Jurkat, Clone E6-1 (cell line): ENCODE data around the gene LOC128125822.
"Not testable (repeated sequence)": the region's sequence is repeated elsewhere in the genome, so short reads cannot be mapped to it uniquely, and the experiment has no call there.

Experiments
- DNase-seq: peaks from one replicate; pipeline ENCODE4 v3.0.0-alpha.2; 2011; ENCODE audit warnings: low read depth, low spot score
- H3K4me3 ChIP-seq: 2 replicates; pipeline ENCODE4 v1.5.1; 2011; ENCODE audit warnings: mild to moderate bottlenecking, low read length, control low read depth, moderate library complexity

LOC128125822 gene

DNA sequence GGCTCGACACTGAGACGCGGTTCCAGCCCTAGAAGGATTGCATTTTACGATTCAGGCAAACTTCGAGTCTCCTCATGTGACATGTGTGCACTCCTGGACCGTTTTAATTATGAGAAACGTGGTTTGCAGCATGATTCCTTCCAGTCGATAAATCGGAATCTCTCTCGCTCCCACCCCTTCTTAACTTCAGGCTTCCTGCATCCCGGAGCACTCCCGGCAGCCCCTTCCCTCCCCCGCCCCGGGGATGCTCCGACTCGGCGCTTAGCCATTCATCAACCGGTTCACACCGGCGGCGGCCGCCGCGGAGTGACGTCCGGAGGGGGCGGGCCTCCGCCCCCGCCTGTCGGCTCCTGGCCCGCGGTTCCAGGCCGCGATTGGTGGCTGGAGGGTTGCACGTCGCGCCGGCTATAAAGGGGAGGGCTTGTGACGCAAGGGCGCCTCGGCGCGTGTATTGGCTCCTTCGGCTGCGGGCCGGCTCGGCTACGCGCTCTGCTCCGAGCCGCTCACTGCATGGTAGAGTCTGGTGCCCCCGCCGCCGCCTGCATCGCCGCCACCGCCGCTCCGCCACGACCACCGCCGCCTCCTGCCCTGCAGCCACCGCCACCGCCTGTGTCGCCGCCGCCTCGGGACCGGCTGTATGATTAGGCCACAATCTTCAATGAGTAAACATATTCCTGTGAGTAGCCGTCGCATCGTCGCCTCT lies at the start of gene LOC128125822, which contains the start of gene PTP4A1:
Gene LOC128125822, plus strand, starts transcription at position 437 of the 703 bp plus-strand sequence.
Gene PTP4A1, plus strand, starts transcription at position 437 of the 703 bp plus-strand sequence. CDS start 4,401 bp downstream, outside the sequence.
- H3K4me3 ChIP-seq, result peak within 1 kb of the TSS; percentile 76
- DNase-seq, result peak; percentile 96

GRCh38 chr6:63522911-63523287 lies 49.4 kb upstream of the LOC128125822 start:
- DNase-seq, H3K4me3 ChIP-seq: not testable (repeated sequence)

DNA sequence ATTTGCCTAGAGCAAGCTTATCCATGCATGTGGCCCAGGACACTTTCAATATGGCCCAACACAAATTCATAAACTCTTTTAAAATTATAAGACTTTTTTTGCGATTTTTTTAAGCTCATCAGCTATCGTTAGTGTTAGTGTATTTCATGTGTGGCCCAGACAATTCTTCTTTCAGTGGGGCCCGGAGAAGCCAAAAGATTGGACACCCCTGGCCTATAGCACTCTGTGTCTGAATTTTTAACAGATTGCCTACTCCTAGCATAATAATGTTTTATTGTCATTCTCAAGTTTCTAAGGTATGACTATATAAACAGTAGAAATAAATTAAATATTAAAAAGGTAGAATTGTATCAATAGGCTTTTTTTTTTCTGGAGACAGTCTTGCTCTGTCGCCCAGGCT lies 48.6 kb upstream of the LOC128125822 start:
- H3K4me3 ChIP-seq, result no peak overlapping the region
- no peak for DNase-seq

- peak; percentile 9 for DNase-seq
- H3K4me3 ChIP-seq, result no peak overlapping the region
These were observed 46.9 kb upstream of the LOC128125822 start for GRCh38 chr6:63525186-63525878.

GRCh38 chr6:63526931-63527330 lies 45.3 kb upstream of the LOC128125822 start:
- DNase-seq, result no peak
- H3K4me3 ChIP-seq, result no peak overlapping the region

DNA sequence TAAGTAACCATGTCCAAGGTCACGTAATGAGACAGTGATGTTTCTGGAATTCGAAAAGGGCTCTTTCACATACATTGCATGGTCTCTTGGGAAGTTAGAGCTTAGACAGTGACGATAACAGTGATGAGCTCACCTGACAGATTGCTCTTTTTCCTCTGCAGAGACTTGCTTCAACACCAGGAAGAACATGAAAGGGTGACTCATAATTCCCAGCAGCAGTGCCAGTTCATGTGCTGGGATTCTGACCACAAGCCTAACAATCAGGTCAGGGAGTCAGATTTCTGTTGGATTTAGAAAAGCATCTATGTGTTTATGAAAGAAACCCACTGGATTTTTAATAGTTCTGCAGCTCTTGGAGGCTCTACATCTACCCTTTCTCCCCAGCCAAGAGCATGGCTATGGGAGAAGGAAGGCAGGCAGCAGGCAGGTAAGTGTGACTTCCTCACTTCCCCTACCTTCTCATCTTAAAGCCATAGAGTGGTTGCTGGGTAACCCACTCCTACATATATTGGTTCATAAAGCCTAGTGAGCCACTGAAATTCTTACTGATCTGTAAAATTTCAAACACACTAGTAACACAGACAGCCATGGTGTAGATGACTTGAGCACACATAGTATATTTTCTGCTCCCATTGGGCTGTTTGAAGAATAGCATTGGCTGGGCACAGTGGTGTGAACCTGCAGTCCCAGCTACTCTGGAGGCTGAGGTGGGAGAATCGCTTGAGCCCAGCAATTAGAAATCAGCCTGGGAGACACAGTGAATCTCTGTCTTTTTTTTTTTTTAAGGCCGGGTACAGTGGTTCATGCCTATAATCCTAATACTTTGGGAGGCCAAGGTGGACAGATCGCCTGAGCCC lies 44.4 kb upstream of the LOC128125822 start:
- no peak for DNase-seq
- H3K4me3 ChIP-seq, result no peak overlapping the region

- no peak overlapping the region for H3K4me3 ChIP-seq
- DNase-seq, result no peak
These were observed 42.8 kb upstream of the LOC128125822 start for GRCh38 chr6:63529498-63529897.

DNA sequence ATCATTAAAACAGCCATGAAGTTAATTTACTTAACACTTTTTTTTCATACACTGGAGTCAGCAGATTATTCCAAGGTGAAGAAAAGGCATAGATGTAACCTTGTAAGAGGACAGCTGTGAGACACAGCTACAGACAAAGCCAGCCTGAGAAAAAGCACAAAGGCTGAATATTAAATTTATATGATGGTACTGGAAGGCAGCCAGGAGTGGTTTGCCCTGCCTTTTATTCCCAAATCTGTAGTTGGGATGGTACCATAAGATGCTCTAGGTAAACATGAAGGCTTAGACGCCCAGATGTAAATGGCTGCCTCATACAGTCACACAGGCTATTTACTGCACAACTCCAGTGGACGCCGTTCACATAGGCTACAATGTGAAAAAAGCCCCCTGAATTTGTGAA lies 42.1 kb upstream of the LOC128125822 start:
- no peak overlapping the region for H3K4me3 ChIP-seq
- no peak for DNase-seq

DNA sequence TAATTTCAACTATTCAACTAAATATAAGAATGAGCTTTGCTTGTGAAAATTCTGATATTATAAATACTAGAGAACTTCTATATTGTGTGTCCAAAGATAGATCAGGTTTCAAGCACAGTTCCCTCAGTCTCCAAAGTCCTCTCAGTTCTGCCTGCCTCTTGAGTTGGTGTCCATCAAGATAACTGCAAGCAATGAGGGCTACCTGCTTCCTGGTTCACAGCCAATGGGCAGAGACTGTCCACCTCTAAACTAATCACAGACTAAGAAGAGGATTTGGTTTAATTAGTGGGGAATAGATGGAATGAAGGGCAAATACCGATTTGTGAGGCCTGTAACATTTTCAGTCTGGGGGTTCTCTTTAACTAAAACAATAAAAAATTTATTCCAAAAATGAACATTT lies 41.3 kb upstream of the LOC128125822 start:
- DNase-seq, result no peak
- no peak overlapping the region for H3K4me3 ChIP-seq

GRCh38 chr6:63533026-63533425 lies 39.3 kb upstream of the LOC128125822 start:
- DNase-seq, result no peak
- H3K4me3 ChIP-seq, result no peak overlapping the region

DNA sequence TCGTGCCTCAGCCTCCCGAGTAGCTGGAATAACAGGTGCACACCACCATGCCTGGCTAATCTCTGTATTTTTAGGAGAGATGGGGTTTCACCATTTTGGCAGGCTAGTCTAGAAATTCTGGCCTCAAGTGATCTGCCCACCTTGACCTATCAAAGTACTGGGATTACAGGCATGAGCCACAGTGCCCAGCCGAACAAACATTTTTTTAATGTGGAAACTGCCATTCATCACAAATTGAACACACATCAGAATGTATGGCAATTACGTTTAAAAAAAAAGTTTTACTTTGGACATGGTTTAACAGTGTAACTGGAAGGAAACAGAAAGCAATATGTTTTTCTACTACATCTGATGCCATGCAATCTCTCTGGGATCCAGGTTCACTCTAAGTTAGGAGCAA lies 38.3 kb upstream of the LOC128125822 start:
- no peak overlapping the region for H3K4me3 ChIP-seq
- no peak for DNase-seq

GRCh38 chr6:63537201-63537958 lies 34.9 kb upstream of the LOC128125822 start:
- no peak overlapping the region for H3K4me3 ChIP-seq
- no peak for DNase-seq

- no peak overlapping the region for H3K4me3 ChIP-seq
- no peak for DNase-seq
These were observed 34.4 kb upstream of the LOC128125822 start for GRCh38 chr6:63537959-63538300.

DNA sequence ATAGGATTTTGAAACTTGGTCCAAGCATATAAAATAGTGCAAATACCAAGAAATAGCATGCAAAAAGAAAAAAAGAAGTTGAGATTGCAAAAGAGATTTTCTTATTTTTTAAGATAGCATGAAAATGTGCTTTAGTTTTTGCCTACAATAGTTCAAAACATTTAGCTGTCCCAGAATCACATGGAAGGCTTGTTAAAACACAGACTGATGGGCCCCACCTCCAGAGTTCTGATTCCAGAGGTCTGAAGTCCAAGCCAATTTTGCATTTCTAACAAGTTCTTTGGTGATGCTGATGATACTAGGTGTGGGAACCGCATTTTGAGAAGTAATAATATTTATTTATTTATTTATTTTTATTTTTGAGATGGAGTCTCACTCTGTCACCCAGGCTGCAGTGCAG lies 33.7 kb upstream of the LOC128125822 start:
- H3K4me3 ChIP-seq, result no peak overlapping the region
- no peak for DNase-seq

DNA sequence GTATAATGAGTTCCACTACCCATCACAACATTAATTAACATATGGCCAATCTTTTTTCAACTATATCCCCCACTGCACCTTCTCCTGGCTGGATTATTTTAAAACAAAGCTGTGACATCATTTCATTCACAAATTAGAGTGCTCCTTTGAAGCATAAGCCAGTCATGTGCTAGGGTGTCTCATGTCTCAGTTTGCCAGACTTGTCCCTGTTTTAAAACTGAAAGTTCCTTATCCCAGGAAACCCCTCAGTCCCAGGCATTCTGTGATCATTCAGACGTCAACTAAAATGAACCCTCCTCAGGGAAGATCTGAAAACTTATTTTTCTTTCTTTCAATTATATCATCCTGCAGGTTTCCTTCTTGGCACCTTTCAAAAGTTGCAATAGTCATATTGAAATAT lies 29.3 kb upstream of the LOC128125822 start:
- H3K4me3 ChIP-seq, result no peak overlapping the region
- no peak for DNase-seq

- no peak for DNase-seq
- no peak overlapping the region for H3K4me3 ChIP-seq
These were observed 28.3 kb upstream of the LOC128125822 start for GRCh38 chr6:63543982-63544381.

DNA sequence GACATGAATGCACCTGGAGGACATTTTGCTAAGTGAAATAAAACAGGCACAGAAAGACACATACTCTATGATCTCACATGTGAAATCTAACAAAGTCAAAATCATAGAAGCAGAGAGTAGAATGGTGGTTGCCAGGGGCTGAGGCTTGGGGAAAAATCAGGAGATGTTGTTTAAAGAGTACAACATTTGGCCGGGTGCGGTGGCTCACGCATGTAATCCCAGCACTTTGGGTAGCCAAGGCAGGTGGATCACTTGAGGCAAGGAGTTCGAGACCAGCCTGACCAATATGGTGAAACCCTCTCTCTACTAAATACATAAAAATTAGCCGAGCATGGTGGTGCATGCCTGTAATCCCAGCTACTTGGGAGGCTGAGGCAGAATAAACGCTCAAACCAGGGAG lies 26.0 kb upstream of the LOC128125822 start:
- DNase-seq, result no peak
- no peak overlapping the region for H3K4me3 ChIP-seq

DNA sequence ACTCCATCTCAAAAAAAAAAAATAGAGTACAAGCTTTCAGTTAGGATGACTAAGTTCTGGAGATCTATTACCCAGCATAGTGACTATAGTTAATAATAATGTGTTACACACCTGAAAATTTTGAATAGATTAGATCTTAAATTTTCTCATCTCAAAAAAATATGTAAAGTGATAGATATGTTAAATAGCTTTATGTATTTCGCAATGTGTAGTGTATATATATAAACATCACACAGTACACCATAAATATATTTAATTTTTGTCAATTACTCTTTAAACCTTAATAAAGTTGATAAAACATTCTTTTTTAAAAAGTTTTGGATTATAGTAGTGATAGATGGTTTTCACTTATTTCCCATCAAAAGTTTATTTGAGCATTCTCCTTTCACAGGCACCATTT lies 25.6 kb upstream of the LOC128125822 start:
- H3K4me3 ChIP-seq, result no peak overlapping the region
- no peak for DNase-seq

DNA sequence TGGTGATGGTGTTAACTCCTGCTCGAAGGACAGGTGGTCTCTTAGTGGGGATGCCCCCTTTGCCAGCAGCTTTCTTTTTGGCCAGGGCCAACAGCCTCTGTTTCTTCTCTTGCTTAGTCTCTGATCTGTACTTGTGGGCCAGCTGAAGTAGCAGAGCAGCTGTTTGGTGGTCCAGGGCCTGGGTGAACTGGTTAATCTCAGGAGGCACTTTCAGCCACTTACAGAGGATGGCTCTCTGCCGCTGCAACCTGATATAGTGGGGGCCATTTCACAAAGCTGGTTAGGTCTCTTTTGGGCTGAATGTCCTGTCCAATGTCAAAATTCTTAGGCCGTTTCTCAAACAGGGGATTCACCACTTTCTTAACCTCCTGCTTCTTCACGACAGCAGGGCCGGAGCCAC lies 23.2 kb upstream of the LOC128125822 start:
- DNase-seq, result no peak
- no peak overlapping the region for H3K4me3 ChIP-seq
